HCT116 (cell line): Measurements from ENCODE around the gene NUMB. TPM values are rescaled to one million over a fixed set of nuclear protein-coding genes. Genes with fewer than 3 reads are reported as not detected.

Source experiments
- ATAC-seq: fragments of 200-7000 bp; cut with Tn5 transposase; 2 replicates; pipeline ENCODE4 v1.9.1; 2020; ENCODE audit warnings: mild to moderate bottlenecking, moderate library complexity
- BruUV-seq: library from RNA; stranded (reverse); fragments of 400-500 nt; replicated peaks from 2 replicates; lab custom pipeline; 2021; lab: Mats Ljungman, UMichigan
- CTCF ChIA-PET: fragments of 300-600 bp; sonication (Branson Sonifier 250); formaldehyde crosslinking; loops from one replicate; lab custom pipeline; 2021; ENCODE audit warnings: antibody characterized with exemption; lab: Charles Lee
- POLR2A ChIA-PET: fragments of 300-600, 350-600 bp; sonication (Branson Sonifier 250); formaldehyde crosslinking; loops from one replicate; lab custom pipeline; 2021; ENCODE audit warnings: antibody characterized with exemption; lab: Charles Lee
- RAD21 ChIA-PET, 2 experiments: fragments of 300-600 bp; sonication (Branson Sonifier 250); formaldehyde crosslinking; loops; one replicate each; lab custom pipeline; 2023; ENCODE audit warnings: low total read pairs in 2 of 2; ENCODE audit not compliant: uncharacterized antibody in 2 of 2, unreplicated experiment in 2 of 2, low non-redundant PET in 1 of 2; lab: Charles Lee
- DNase-seq: peaks from one replicate; pipeline ENCODE4 v3.0.0-alpha.2; 2010; ENCODE audit warnings: low read depth, low spot score
- H2AFZ ChIP-seq: fragments of 200-600 bp; shearing (Covaris generic), sonication (generic); 2 replicates; pipeline ENCODE4 v1.6.1; 2017; ENCODE audit warnings: low read depth, mixed run types, mixed read lengths, antibody characterized with exemption, low read length; ENCODE audit not compliant: poor library complexity, severe bottlenecking
- H3K27ac ChIP-seq: 2 replicates; pipeline ENCODE4 v1.5.1; 2012; ENCODE audit warnings: low read depth, low read length
- H3K27me3 ChIP-seq: fragments of 200-600 bp; sonication (generic); 2 replicates; pipeline ENCODE4 v1.6.1; 2016; ENCODE audit warnings: mixed run types, low read length, mixed read lengths; ENCODE audit not compliant: insufficient read depth
- H3K36me3 ChIP-seq, 2 experiments: fragments of 200-500 bp in 1 of 2; fragments of 200-600 bp in 1 of 2; sonication (Bioruptor generic) in 1 of 2; sonication (generic) in 1 of 2; 2 replicates each; pipeline versions ENCODE4 v1.5.1 to v1.6.1; 2014 to 2016; ENCODE audit warnings: low read length in 2 of 2, inconsistent platforms in 1 of 2, mixed read lengths in 1 of 2, mixed run types in 1 of 2; ENCODE audit not compliant: insufficient read depth in 2 of 2, control insufficient read depth in 1 of 2
- H3K4me1 ChIP-seq, 2 experiments: fragments of 200-600 bp in 1 of 2; sonication (generic) in 1 of 2; 2 replicates each; pipeline versions ENCODE4 v1.5.1 to v1.6.1; 2012 to 2017; ENCODE audit warnings: low read length in 2 of 2, inconsistent platforms in 1 of 2, mild to moderate bottlenecking in 1 of 2, mixed read lengths in 1 of 2, mixed run types in 1 of 2, moderate library complexity in 1 of 2; ENCODE audit not compliant: insufficient read depth in 2 of 2, control insufficient read depth in 1 of 2
- H3K4me2 ChIP-seq: fragments of 200-600 bp; sonication (generic); 2 replicates; pipeline ENCODE4 v1.6.1; 2017; ENCODE audit warnings: mixed run types, low read length, mixed read lengths
- H3K4me3 ChIP-seq, 2 experiments: fragments of 200-600 bp in 1 of 2; sonication (generic) in 1 of 2; replicated peaks in 1 of 2; 2 replicates each; pipeline ENCODE4 v1.5.1; 2011 to 2016; ENCODE audit warnings: low read length in 2 of 2, control low read depth in 1 of 2, low read depth in 1 of 2, mild to moderate bottlenecking in 1 of 2, mixed read lengths in 1 of 2, mixed run types in 1 of 2
- H3K79me2 ChIP-seq: fragments of 200-600 bp; sonication (generic); 2 replicates; pipeline ENCODE4 v1.6.1; 2017; ENCODE audit warnings: mild to moderate bottlenecking, mixed run types, low read length, moderate library complexity, mixed read lengths; ENCODE audit not compliant: insufficient read depth
- H3K9ac ChIP-seq: fragments of 200-600 bp; sonication (generic); 2 replicates; pipeline ENCODE4 v1.6.1; 2016; ENCODE audit warnings: low read length, mixed read lengths
- H3K9me2 ChIP-seq: fragments of 200-600 bp; sonication (generic), shearing (Covaris generic); 2 replicates; pipeline ENCODE4 v1.6.1; 2017; ENCODE audit warnings: mixed run types, mild to moderate bottlenecking, moderate library complexity; ENCODE audit not compliant: insufficient read depth
- H3K9me3 ChIP-seq, 2 experiments: fragments of 200-500 bp in 1 of 2; fragments of 200-600 bp in 1 of 2; sonication (Bioruptor generic) in 1 of 2; sonication (generic) in 1 of 2; 2 replicates each; pipeline ENCODE4 v1.6.1; 2014 to 2017; ENCODE audit warnings: low read length in 2 of 2, mixed read lengths in 2 of 2, inconsistent platforms in 1 of 2, low read depth in 1 of 2, mild to moderate bottlenecking in 1 of 2, mixed run types in 1 of 2, moderate library complexity in 1 of 2; ENCODE audit not compliant: control insufficient read depth in 1 of 2, insufficient read depth in 1 of 2
- H4K20me1 ChIP-seq: fragments of 200-600 bp; sonication (generic), shearing (Covaris generic); 2 replicates; pipeline ENCODE4 v1.6.1; 2017; ENCODE audit warnings: mixed run types, mild to moderate bottlenecking, moderate library complexity; ENCODE audit not compliant: insufficient read depth
- ATF3 ChIP-seq: IDR thresholded peaks from 2 replicates; pipeline ENCODE4 v1.6.1; 2012
- CEBPB ChIP-seq: IDR thresholded peaks from 2 replicates; pipeline ENCODE4 v1.6.1; 2012; ENCODE audit warnings: low read depth
- ELF1 ChIP-seq: IDR thresholded peaks from 2 replicates; pipeline ENCODE4 v1.6.1; 2012; ENCODE audit warnings: low read depth, borderline replicate concordance
- EZH2phosphoT487 ChIP-seq: fragments of 200-600 bp; IDR thresholded peaks from 2 replicates; pipeline ENCODE4 v1.6.1; 2018; ENCODE audit warnings: antibody characterized with exemption, borderline replicate concordance
- JUND ChIP-seq: IDR thresholded peaks from 2 replicates; pipeline ENCODE4 v1.6.1; 2012
- MAX ChIP-seq: IDR thresholded peaks from 2 replicates; pipeline ENCODE4 v1.6.1; 2012
- POLR2AphosphoS5 ChIP-seq: IDR thresholded peaks from 2 replicates; pipeline ENCODE4 v1.6.1; 2011; ENCODE audit warnings: mild to moderate bottlenecking, low read depth, low read length, moderate library complexity
- RAD21 ChIP-seq: IDR thresholded peaks from 2 replicates; pipeline ENCODE4 v1.6.1; 2012; ENCODE audit warnings: low read depth, mild to moderate bottlenecking
- REST ChIP-seq: IDR thresholded peaks from 2 replicates; pipeline ENCODE4 v1.6.1; 2012; ENCODE audit warnings: low read depth
- YY1 ChIP-seq: IDR thresholded peaks from 2 replicates; pipeline ENCODE4 v1.6.1; 2011; ENCODE audit warnings: low read length, low read depth, moderate library complexity, mild to moderate bottlenecking; ENCODE audit not compliant: insufficient replicate concordance; ENCODE audit errors: extremely low read depth
- ZFX ChIP-seq: fragments of 450-650 bp; IDR thresholded peaks from 2 replicates; pipeline ENCODE4 v1.6.1; 2017
- intact Hi-C: fragments of 100-400 bp; cut with micrococcal nuclease; formaldehyde crosslinking; loops from 2 replicates; pipeline ENCODE4 v1.10.0; 2022
- total RNA-seq: library from RNA; stranded (reverse); gene quantifications from one replicate; pipeline ENCODE4 v1.2.1, GENCODE V29; 2021; ENCODE audit not compliant: unreplicated experiment

Gene NUMB
- total RNA-seq, 1 experiment from 2014 or later: 43.0 TPM

GRCh38 chr14:73250317-73250713, 208.0 kb downstream of the NUMB start (continued):
- TF ChIP-seq ATF3 (no peak), JUND (no peak), YY1 (no peak), ZFX (no peak), EZH2phosphoT487 (no peak), REST (no peak), RAD21 (no peak), CEBPB (no peak), MAX (no peak), POLR2AphosphoS5 (no peak)

GRCh38 chr14:73249564-73250316, 208.6 kb downstream of the NUMB start:
- ChIA-PET CTCF (no interaction called here), POLR2A (no interaction called here), RAD21 (no interaction called here)
- no peaks in the 10 kb centered on the region for H3K9me3 ChIP-seq
- TF ChIP-seq JUND: no peak
- no peak for TF ChIP-seq ELF1
- no peaks in the 10 kb centered on the region for H3K4me1 ChIP-seq
- BruUV-seq: no TSS peak
- no peaks in the 10 kb centered on the region; a peak in 1 of 4 replicates for H3K36me3 ChIP-seq
- no peak for DNase-seq
- no peak overlapping the region for H3K4me2 ChIP-seq
- no peaks in the 10 kb centered on the region for H3K79me2 ChIP-seq
- H3K27me3 ChIP-seq: no peaks in the 10 kb centered on the region
- H3K9me2 ChIP-seq: no peaks in the 10 kb centered on the region
- no peak overlapping the region for H2AFZ ChIP-seq
- intact Hi-C loops: no loop called here
- H3K27ac ChIP-seq: no peak overlapping the region
- no peaks in the 10 kb centered on the region for H4K20me1 ChIP-seq
- H3K4me3 ChIP-seq: no peak overlapping the region
- no peak for ATAC-seq
- H3K9ac ChIP-seq: no peak overlapping the region
